HG03521 (cell line): Measurements from ENCODE around the gene SPAG4.

ENCODE experiments used
- ATAC-seq: cut with Tn5 transposase; IDR thresholded peaks from one replicate; pipeline ENCODE4 v1.9.1; 2021; ENCODE audit warnings: mild to moderate bottlenecking, moderate library complexity; ENCODE audit not compliant: unreplicated experiment

SPAG4 gene

GRCh38 chr20:35598899-35599775 lies 16.5 kb upstream of the SPAG4 start:
- ATAC-seq: no peak

DNA sequence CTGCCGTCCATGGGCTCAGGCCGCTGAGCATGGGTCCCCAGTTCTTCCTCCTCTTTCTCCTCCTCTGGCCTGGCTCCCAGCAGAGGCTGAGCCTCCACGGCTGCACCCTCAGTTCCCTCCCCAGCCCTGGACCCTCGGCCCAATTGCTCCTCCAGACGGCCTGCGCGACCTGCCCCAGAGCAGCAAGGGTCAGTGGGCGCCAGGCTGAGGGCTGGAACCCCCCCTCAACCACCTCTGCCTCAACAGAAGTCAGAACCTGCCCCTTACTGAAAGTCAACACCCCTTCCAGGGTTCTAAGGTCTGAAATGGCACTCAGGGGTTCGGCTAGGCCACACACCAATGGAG lies 15.9 kb upstream of the SPAG4 start:
- ATAC-seq: no peak

DNA sequence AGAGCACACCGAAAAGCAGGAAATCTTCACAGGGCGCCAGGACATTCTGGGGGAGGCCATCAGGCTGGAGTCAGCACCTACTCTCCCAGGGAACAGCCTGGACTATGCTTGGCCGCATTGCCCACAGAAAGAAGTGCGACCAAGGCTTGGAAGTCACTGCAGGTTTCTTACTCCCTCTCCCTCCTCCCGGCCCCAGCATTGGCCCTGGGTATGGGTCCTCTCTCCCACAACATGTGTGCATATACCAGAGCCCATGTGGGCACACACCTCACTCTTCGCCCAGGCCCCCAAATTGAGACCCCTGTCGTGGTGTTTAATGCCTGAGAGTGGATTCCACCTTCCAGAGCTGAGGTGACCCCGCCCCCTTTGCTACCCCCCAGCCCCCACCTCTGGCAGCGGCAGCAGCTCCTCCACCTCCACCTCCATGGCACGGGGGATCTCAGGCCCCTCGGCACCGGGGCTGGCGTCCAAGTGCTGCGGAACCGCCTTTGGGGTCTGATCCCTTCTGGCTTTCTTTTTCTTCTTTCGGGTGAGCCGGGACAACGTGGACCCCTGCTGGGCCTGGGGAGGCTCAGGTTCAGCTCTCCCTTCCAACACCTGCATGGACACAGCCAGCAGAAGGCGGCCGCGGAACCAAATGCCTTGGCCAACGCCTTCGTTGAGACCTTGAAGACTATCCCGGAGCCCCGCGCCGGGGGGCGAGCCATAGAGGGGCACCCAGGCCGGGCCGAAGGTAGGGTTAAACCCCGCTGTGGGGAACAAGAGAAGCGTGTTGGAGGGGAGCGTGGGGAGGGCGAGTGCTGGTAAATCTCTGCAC lies 15.2 kb upstream of the SPAG4 start:
- ATAC-seq: no peak

- ATAC-seq: no peak
Observed at GRCh38 chr20:35600993-35601973, 14.3 kb upstream of the SPAG4 start.

GRCh38 chr20:35601990-35602389 lies 13.6 kb upstream of the SPAG4 start:
- ATAC-seq: no peak

GRCh38 chr20:35602851-35603495 lies 12.7 kb upstream of the SPAG4 start:
- no peak for ATAC-seq

DNA sequence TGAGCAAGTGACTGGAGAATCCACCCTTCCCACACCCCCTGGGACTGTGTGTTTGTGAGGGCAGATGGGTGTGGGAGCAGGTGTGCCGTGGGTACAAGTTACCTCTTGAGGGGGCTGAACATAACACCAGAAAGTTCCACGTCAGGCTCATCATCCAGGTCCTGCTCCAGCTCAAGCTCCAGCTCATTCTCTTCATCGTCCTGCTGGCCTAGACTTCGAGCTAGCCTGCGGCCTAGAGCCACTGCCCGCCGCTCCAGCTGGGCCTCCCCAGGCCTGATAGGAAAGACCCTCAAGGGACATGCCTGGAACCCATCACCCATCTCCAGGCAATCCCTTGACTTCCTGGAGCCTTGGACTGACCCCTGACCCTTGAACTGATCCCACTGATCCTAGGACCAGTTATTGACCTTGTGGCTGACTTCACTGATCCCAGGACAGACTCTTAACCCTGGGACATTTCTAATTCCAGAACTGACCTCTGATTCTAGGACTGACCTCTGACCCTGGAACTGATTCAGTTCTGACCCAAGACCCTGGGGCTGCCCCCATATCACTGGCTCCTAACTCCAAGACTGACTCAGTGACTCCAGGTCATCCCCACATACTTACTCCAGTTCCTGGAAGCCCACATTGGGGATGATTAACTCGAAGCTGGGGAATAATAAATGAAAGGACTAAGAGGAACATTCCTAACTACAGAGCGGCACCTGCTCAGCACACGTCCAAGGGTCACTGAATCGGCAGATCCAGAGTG lies 11.8 kb upstream of the SPAG4 start:
- ATAC-seq: no peak

- ATAC-seq: no peak
Observed at GRCh38 chr20:35604449-35604747, 11.2 kb upstream of the SPAG4 start.

DNA sequence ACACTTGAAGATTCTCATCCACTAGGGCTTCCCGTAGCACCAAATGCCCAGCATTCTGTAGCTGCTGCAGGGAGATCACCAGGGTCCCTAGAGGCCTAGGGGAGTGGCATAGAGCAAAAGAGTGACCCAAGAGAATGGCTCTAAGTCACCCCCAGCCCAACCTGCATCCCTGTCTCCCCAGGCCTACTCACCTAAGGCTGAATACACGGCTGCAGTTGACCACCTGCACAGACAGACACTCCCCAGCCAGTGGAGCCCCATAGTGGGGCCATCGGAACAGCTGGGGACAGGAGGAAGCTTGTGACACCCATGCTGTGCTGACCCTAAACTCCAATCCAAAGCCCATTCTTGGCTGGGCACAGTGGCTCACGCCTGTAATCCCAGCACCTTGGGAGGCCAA lies 9.5 kb upstream of the SPAG4 start:
- ATAC-seq: no peak

DNA sequence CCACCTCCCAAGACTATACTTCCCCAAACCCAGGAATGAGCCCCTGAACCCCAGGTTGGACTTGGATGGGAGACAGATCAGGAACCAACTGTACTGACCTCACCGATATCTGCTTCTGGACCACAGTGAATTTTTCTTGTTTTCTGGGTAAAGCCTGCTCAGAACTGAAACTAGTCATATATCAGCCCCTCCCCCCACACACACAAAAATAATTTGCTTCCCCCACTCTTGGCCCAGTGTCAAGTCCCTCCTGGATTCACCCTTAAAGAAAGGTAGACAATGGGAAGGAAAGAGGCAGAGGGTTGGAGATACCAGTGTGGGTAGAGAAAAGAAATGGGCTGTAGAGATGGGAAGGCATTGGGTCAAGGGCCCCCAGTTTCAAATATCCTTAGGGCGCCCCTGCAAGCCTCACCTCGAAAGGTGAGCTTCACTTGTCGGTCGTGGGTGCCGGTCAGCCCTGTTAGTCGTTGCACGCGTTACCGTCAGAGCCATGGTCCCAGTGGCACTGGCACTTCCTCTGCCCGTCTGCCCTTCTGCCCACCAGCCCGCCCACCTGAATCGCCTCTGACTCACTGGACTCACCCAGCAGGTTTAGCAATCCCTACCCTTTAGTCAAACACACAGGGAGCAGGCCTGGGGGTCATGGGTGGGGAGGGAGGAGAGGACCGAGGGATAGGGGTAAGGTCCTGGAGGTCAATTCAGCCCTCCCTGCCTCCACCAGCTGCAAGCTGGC lies 8.5 kb upstream of the SPAG4 start:
- no peak for ATAC-seq

GRCh38 chr20:35610833-35611427 lies 4.7 kb upstream of the SPAG4 start:
- no peak for ATAC-seq

GRCh38 chr20:35611482-35611881 lies 4.1 kb upstream of the SPAG4 start:
- no peak for ATAC-seq

- ATAC-seq: no peak
Observed at GRCh38 chr20:35616465-35617396, 1.1 kb downstream of the SPAG4 start.

GRCh38 chr20:35617397-35618262 lies 2.0 kb downstream of the SPAG4 start:
- ATAC-seq: no peak

- no peak for ATAC-seq
Observed at GRCh38 chr20:35618263-35619131, 2.9 kb downstream of the SPAG4 start.
